Upper lobe of right lung (tissue), 1 donor: ENCODE data around the gene SREBF1. TPM values are rescaled to one million over a fixed set of nuclear protein-coding genes. Genes with fewer than 3 reads are reported as not detected.

Experiments
- ATAC-seq: fragments of 200-7000 bp; cut with Tn5 transposase; one replicate; pipeline ENCODE4 v1.9.1; 2020; ENCODE audit warnings: mild to moderate bottlenecking, moderate library complexity
- DNase-seq: peaks from one replicate; pipeline ENCODE4 v3.0.0-alpha.2; 2020
- H3K27ac ChIP-seq: fragments of 200-600 bp; one replicate; pipeline ENCODE4 v1.8.0; 2022
- H3K27me3 ChIP-seq: fragments of 200-600 bp; one replicate; pipeline ENCODE4 v1.8.0; 2022; ENCODE audit warnings: mild to moderate bottlenecking
- H3K36me3 ChIP-seq: fragments of 200-600 bp; one replicate; pipeline ENCODE4 v1.8.0; 2022
- H3K4me1 ChIP-seq: fragments of 200-600 bp; one replicate; pipeline ENCODE4 v1.8.0; 2022
- H3K4me3 ChIP-seq: fragments of 200-600 bp; one replicate; pipeline ENCODE4 v1.8.0; 2022; ENCODE audit warnings: mild to moderate bottlenecking
- H3K9me3 ChIP-seq: fragments of 200-600 bp; one replicate; pipeline ENCODE4 v1.8.0; 2022
- intact Hi-C: fragments of 100-400 bp; cut with DNase I; formaldehyde crosslinking; loops from one replicate; pipeline ENCODE4 v1.11.0; 2022
- total RNA-seq: library from RNA; stranded (reverse); fragmentation: NEBNext Ultra II Directional; extraction: Animal tissue kit (Norgen Biotek cat#: 25700); gene quantifications from one replicate; pipeline ENCODE4 v1.2.1, GENCODE V29; 2021
- TF ChIP-seq, protein P1 (sequence below): fragments of 200-600 bp; IDR thresholded peaks from one replicate; pipeline ENCODE4 v1.8.0; 2022; ENCODE audit warnings: antibody characterized with exemption
- donor health status: DM: no; HTN: yes; CAD: no; lungs with severe emphysema.

Gene SREBF1
- total RNA-seq, 1 donor from 2014 or later, result 80.8 TPM

DNA sequence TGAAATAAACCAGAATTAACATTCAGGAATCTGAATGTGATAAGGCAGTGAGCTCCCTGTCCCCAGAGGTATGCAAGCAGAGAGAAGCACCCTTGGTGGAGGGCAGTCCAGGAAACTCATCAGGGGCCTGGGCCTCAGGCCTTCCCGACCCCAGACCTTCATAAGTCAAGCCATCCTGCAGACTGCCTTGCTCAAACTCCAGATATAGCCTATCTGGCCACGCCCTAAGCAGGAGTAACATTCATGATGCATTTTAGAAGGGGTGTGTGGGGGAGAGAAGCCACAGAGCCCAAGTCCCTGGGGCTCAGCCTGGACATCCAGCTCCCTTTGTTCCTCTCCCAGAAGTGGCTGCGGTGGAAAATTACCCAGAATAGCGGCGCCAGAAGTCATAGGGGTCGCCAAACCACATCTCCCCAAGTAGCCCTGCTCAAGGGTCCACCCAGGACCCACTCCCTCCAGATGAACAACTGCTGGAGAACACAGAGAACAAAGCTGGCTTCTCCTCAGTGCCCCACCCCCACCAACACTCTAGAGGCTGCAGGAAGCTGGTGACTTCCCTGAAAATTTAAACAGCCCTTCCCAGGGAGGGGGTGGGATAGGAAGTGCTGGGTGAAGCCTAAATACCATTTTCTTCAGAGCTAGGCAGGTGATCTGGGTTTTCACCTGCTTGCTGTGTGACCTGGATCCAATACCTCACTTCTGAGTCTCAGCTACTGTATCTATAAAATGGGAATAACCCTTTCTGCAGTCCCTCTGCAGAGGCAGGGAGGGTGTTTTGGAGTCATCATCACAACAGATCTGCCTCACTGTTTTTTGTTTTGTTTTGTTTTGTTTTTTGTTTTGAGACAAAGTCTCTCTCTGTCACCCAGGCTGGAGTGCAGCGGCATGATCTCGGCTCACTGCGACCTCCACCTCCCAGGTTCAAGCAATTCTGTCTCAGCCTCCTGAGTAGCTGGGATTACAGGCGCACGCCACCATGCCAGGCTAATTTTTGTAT is 1.5 kb upstream of the SREBF1 start:
- ATAC-seq (no peak), DNase-seq (peak; percentile 85)
- intact Hi-C loops, result no loop called here
- Histone ChIP-seq H3K4me3 (no peak overlapping the region), H3K36me3 (no peaks in the 10 kb centered on the region), H3K9me3 (no peaks in the 10 kb centered on the region), H3K27me3 (no peaks in the 10 kb centered on the region), H3K4me1 (peaks cover 76% of the 10 kb centered on the region), H3K27ac (peak overlapping the region; percentile 100)
- TF ChIP-seq, protein P1, sequence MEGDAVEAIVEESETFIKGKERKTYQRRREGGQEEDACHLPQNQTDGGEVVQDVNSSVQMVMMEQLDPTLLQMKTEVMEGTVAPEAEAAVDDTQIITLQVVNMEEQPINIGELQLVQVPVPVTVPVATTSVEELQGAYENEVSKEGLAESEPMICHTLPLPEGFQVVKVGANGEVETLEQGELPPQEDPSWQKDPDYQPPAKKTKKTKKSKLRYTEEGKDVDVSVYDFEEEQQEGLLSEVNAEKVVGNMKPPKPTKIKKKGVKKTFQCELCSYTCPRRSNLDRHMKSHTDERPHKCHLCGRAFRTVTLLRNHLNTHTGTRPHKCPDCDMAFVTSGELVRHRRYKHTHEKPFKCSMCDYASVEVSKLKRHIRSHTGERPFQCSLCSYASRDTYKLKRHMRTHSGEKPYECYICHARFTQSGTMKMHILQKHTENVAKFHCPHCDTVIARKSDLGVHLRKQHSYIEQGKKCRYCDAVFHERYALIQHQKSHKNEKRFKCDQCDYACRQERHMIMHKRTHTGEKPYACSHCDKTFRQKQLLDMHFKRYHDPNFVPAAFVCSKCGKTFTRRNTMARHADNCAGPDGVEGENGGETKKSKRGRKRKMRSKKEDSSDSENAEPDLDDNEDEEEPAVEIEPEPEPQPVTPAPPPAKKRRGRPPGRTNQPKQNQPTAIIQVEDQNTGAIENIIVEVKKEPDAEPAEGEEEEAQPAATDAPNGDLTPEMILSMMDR, result no peak

DNA sequence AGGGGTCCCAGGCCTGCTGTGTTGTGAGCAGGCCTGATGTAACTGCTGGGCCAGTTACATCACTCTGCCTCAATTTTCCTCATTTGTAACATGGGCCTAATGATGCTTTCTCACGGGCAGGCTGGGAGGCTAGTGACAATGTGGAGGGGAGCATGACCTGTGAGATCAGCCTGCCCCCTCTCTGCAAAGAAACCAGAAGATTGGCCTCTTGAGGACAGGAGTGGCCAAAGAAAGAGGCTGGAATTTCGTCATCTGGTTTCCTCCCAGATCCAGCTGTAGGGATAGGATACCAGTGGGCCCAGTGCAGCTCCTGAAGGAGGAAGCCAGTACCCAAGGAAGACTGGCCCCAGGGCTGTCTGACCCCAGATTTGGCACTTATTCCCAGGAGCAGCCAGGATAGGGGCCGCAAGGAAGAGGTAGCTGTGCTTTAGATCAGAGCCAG is 615 bp upstream of the SREBF1 start:
- Histone ChIP-seq H3K9me3 (no peaks in the 10 kb centered on the region), H3K27me3 (no peaks in the 10 kb centered on the region), H3K4me3 (peak overlapping the region; percentile 94), H3K4me1 (peaks cover 68% of the 10 kb centered on the region), H3K36me3 (no peaks in the 10 kb centered on the region), H3K27ac (peak overlapping the region; percentile 100)
- TF ChIP-seq, protein P1, result no peak
- ATAC-seq, result no peak
- no peak for DNase-seq
- intact Hi-C loops, result no loop called here

DNA sequence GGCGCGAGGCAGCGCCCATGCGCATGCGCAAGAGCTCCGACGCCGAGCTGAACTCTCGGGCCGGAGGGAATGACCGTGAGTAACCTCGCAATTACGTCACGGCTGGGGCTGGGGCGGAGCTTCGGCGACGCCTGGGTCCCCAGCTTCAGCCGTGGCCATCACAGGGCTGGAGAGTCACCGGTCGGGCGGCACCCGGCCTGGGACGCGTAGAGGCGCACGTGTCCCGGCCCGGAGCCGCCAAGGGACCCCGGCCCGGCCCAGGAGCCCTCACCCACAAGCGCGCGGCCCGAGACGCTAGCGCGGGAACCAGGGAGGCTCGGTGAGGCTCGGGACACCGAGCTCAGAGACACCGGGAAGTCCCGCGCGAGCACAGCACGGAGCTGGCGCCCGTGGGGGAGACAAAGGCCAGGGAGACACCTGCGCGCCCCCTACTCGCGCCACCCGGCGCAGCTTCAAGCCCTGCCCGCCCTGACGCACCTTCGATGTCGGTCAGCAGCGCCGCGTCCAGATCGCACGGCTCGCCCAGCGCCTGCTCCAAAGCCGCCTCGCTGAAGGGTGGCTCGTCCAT is 452 bp downstream of the SREBF1 start:
- Histone ChIP-seq H3K4me3 (peak overlapping the region; percentile 94), H3K4me1 (peaks cover 57% of the 10 kb centered on the region), H3K27ac (peak overlapping the region; percentile 100), H3K27me3 (no peaks in the 10 kb centered on the region), H3K36me3 (no peaks in the 10 kb centered on the region), H3K9me3 (no peaks in the 10 kb centered on the region)
- TF ChIP-seq, protein P1, result no peak
- ATAC-seq (peak; percentile 78), DNase-seq (peak; percentile 98)
- intact Hi-C loops, result no loop called here

DNA sequence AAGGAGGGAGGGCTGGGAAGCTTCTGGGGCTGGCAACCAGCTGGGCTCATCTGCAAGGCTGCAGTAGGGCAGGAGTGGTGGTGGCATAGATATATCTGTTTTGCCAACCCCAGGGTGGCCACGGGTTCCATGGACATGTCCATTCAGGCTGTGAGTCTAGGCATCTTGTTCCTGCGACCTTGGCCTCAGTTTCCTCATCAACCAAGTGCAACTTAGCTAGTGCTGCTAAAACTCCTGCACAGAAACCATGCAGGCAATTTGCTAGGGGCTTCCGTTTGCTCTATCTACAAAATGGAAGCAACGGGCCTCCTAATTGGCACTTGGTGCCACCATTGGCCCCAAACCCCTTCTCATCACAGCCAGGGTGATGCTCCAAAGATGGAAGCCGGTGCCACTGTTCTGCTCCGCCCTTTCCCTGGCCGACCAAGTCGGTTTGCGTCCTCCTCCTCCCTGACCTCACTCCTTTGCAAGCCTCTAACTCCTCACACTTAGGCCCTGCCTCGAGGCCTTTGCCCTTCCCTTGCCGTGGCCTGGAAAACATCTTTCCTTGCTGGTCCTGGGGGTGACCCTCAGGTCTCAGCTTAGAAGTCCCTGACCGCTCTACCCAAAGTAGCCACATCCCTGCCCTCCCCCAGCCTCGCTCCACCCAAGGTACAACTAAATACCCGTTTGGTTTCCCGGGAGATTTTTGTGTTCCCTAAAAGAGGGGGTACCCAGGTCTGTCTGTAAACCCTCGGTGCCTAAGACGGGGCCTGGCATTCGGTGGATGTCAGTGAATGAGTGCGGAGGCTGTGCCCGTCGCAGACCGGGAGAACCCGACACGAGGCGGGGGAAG is 1.2 kb downstream of the SREBF1 start:
- no peaks in the 10 kb centered on the region for H3K9me3 ChIP-seq
- peak overlapping the region; percentile 100 for H3K27ac ChIP-seq
- no peaks in the 10 kb centered on the region for H3K27me3 ChIP-seq
- peaks cover 50% of the 10 kb centered on the region for H3K4me1 ChIP-seq
- TF ChIP-seq, protein P1, result no peak
- peak overlapping the region; percentile 94 for H3K4me3 ChIP-seq
- ATAC-seq (no peak), DNase-seq (no peak)
- intact Hi-C loops, result no loop called here
- H3K36me3 ChIP-seq, result no peaks in the 10 kb centered on the region

DNA sequence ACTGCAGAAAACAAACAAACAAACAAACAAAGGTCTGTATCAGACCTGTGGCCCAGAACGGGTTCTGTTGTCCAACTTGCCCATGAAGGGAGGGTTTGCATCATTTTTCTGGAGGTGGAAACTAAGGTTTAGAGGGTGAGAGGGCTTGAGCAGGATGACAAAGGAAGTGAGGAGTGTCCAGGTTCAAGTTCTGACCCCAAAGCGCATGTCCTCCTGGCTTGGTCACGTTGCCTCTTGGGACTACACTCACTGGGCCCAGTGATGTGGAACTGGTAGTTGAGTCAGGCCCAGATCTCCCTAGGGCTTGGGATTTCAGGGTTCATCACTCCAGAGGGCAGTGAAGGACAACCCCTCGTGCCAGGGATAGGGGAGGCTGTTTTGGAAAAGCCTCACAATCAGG is 1.8 kb downstream of the SREBF1 start:
- Histone ChIP-seq H3K27ac (peak overlapping the region; percentile 100), H3K9me3 (no peaks in the 10 kb centered on the region), H3K4me3 (peak overlapping the region; percentile 94), H3K36me3 (no peaks in the 10 kb centered on the region), H3K4me1 (peaks cover 52% of the 10 kb centered on the region), H3K27me3 (no peaks in the 10 kb centered on the region)
- no peak for ATAC-seq
- DNase-seq, result no peak
- TF ChIP-seq, protein P1, result no peak
- intact Hi-C loops, result no loop called here
